ENCODE data around the gene ZC3H11A.

DNA sequence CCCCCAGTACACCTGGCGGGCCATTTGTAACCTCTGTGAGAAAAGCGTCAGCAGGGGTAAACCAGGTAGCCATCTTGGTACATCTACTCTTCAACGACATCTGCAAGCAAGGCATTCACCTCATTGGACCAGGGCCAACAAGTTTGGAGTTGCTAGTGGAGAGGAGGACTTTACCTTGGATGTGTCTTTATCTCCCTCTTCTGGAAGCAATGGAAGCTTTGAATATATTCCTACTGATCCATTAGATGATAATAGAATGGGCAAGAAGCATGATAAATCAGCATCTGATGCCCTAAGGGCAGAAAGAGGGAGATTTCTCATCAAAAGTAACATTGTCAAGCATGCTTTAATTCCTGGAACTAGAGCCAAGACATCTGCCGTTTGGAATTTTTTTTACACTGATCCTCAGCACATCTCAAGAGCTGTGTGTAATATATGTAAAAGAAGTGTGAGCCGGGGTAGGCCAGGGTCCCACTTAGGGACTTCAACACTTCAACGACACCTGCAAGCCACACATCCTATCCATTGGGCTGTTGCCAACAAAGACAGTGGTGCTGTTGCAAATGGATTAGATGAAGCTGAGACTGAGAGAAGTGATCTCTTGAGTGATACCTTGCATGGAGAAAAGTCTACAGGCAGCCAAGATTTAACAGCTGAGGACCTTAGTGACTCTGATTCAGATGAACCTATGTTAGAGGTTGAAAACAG is 2.7 kb downstream of the ZC3H11A start:
- TF ChIP-seq, protein P1, sequence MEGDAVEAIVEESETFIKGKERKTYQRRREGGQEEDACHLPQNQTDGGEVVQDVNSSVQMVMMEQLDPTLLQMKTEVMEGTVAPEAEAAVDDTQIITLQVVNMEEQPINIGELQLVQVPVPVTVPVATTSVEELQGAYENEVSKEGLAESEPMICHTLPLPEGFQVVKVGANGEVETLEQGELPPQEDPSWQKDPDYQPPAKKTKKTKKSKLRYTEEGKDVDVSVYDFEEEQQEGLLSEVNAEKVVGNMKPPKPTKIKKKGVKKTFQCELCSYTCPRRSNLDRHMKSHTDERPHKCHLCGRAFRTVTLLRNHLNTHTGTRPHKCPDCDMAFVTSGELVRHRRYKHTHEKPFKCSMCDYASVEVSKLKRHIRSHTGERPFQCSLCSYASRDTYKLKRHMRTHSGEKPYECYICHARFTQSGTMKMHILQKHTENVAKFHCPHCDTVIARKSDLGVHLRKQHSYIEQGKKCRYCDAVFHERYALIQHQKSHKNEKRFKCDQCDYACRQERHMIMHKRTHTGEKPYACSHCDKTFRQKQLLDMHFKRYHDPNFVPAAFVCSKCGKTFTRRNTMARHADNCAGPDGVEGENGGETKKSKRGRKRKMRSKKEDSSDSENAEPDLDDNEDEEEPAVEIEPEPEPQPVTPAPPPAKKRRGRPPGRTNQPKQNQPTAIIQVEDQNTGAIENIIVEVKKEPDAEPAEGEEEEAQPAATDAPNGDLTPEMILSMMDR (optimal IDR thresholded peaks at IDR 0.05 in 1 of 3, IDR thresholded peaks at IDR 0.05 in 1 of 3, conservative IDR thresholded peaks at IDR 0.05 in 1 of 3; ENCODE audit: extremely low read depth in 1 of 3, insufficient read depth in 2 of 3, low read length in 3 of 3), result peak; percentile 55 to 68 (median 56)
- no peak for TF ChIP-seq EZH2 (IDR thresholded peaks at IDR 0.05; ENCODE audit: low read length)

All from keratinocyte (primary cell).